BLaER1 treated with 17β-estradiol and CSF1 and Interleukin-3, amounts not matched to agents 10 nM and 100 nM (cell line): ENCODE data around the gene THOC7.
A peak's percentile ranks its signal among the peaks of the same experiment; 100 is the strongest.

Experiments used
- H3K27ac ChIP-seq, 11 experiments: shearing (Covaris generic); formaldehyde crosslinking; 2 replicates each; pipeline ENCODE4 v1.8.1; 2022
- H3K27me3 ChIP-seq, 11 experiments: shearing (Covaris generic); formaldehyde crosslinking; 2 replicates each; pipeline ENCODE4 v1.8.1; 2022
- H3K36me3 ChIP-seq, 11 experiments: shearing (Covaris generic); formaldehyde crosslinking; 2 replicates each; pipeline ENCODE4 v1.8.1; 2022
- H3K4me1 ChIP-seq, 10 experiments: shearing (Covaris generic); formaldehyde crosslinking; 2 replicates each; pipeline ENCODE4 v1.8.1; 2022
- H3K4me2 ChIP-seq, 11 experiments: shearing (Covaris generic); formaldehyde crosslinking; 2 replicates each; pipeline ENCODE4 v1.8.1; 2022
- H3K4me3 ChIP-seq, 10 experiments: shearing (Covaris generic); formaldehyde crosslinking; 2 replicates each; pipeline ENCODE4 v1.8.1; 2022
- H3K9ac ChIP-seq, 11 experiments: shearing (Covaris generic); formaldehyde crosslinking; 2 replicates each; pipeline ENCODE4 v1.8.1; 2022
- H3K9me3 ChIP-seq, 11 experiments: shearing (Covaris generic); formaldehyde crosslinking; replicated peaks in 1 of 11; 2 replicates each; pipeline ENCODE4 v1.8.1; 2022
- H4K20me1 ChIP-seq, 11 experiments: shearing (Covaris generic); formaldehyde crosslinking; 2 replicates each; pipeline ENCODE4 v1.8.1; 2022
- Cebpa-rat ChIP-seq, 11 experiments: shearing (Covaris generic); IDR thresholded peaks; 2 replicates each; pipeline ENCODE4 v1.8.1; 2022

Gene THOC7

GRCh38 chr3:63874769-63875168, 11.2 kb upstream of the THOC7 start:
- peaks cover 73 to 100% (median 94%) of the 10 kb centered on the region in 11 experiments for H4K20me1 ChIP-seq

GRCh38 chr3:63872135-63872924, 8.7 kb upstream of the THOC7 start:
- H3K4me3 ChIP-seq, result no peak overlapping the region
- H3K27ac ChIP-seq, result no peak overlapping the region
- TF ChIP-seq Cebpa-rat (IDR thresholded peaks at IDR 0.05), result no peak
- peaks cover 9 to 31% (median 16%) of the 10 kb centered on the region in 10 experiments; a peak in 18 of 20 replicates for H3K4me1 ChIP-seq
- H3K9ac ChIP-seq, result no peak overlapping the region
- peaks cover 9 to 40% (median 24%) of the 10 kb centered on the region in 11 experiments; a peak in 20 of 22 replicates for H3K36me3 ChIP-seq
- no peak overlapping the region for H3K4me2 ChIP-seq
- no peaks in the 10 kb centered on the region for H3K9me3 ChIP-seq
- H3K27me3 ChIP-seq, result no peaks in the 10 kb centered on the region
- H4K20me1 ChIP-seq, result peaks cover 59 to 100% (median 89%) of the 10 kb centered on the region in 11 experiments

More at GRCh38 chr3:63874769-63875168, 11.2 kb upstream of the THOC7 start:
- peaks cover 9 to 30% (median 18%) of the 10 kb centered on the region in 10 experiments; a peak in 18 of 20 replicates for H3K4me1 ChIP-seq
- no peak for TF ChIP-seq Cebpa-rat (IDR thresholded peaks at IDR 0.05)
- H3K27ac ChIP-seq, result peak overlapping the region in 2 of 11 experiments; percentile 14 to 23; a peak in 1 of 22 replicates
- H3K27me3 ChIP-seq, result no peaks in the 10 kb centered on the region
- H3K9me3 ChIP-seq, result no peaks in the 10 kb centered on the region
- H3K36me3 ChIP-seq, result peaks cover 7 to 37% (median 21%) of the 10 kb centered on the region in 11 experiments; a peak in 16 of 22 replicates
- H3K9ac ChIP-seq, result no peak overlapping the region
- no peak overlapping the region for H3K4me3 ChIP-seq
- H3K4me2 ChIP-seq, result peak overlapping the region in 6 of 11 experiments; percentile 27 to 48 (median 28); a peak in 9 of 22 replicates

GRCh38 chr3:63870615-63871005, 7.0 kb upstream of the THOC7 start:
- H3K9me3 ChIP-seq, result no peaks in the 10 kb centered on the region
- no peak for TF ChIP-seq Cebpa-rat (IDR thresholded peaks at IDR 0.05)
- H3K4me3 ChIP-seq, result no peak overlapping the region
- peaks cover 50 to 94% (median 74%) of the 10 kb centered on the region in 11 experiments; a peak in 21 of 22 replicates for H4K20me1 ChIP-seq
- no peak overlapping the region for H3K27ac ChIP-seq
- H3K4me2 ChIP-seq, result peak overlapping the region in 1 of 11 experiments; percentile 26; a peak in 4 of 22 replicates
- no peak overlapping the region; a peak in 1 of 22 replicates for H3K9ac ChIP-seq
- no peaks in the 10 kb centered on the region for H3K27me3 ChIP-seq
- H3K36me3 ChIP-seq, result peaks cover 16 to 53% (median 34%) of the 10 kb centered on the region in 11 experiments; a peak in 21 of 22 replicates
- peaks cover 9 to 44% (median 19%) of the 10 kb centered on the region in 10 experiments; a peak in 18 of 20 replicates for H3K4me1 ChIP-seq

GRCh38 chr3:63869940-63870614, 6.5 kb upstream of the THOC7 start:
- Histone ChIP-seq H3K4me3 (no peak overlapping the region), H3K9me3 (no peaks in the 10 kb centered on the region), H3K4me1 (peaks cover 13 to 50% (median 24%) of the 10 kb centered on the region in 10 experiments), H3K36me3 (peaks cover 16 to 53% (median 34%) of the 10 kb centered on the region in 11 experiments; a peak in 21 of 22 replicates), H3K4me2 (peak overlapping the region in 3 of 11 experiments; percentile 5 to 26 (median 9); a peak in 1 of 22 replicates), H4K20me1 (peaks cover 45 to 88% (median 69%) of the 10 kb centered on the region in 11 experiments; a peak in 21 of 22 replicates), H3K9ac (no peak overlapping the region), H3K27ac (no peak overlapping the region), H3K27me3 (no peaks in the 10 kb centered on the region)
- no peak for TF ChIP-seq Cebpa-rat (IDR thresholded peaks at IDR 0.05)

GRCh38 chr3:63867225-63867624, 3.6 kb upstream of the THOC7 start:
- no peak for TF ChIP-seq Cebpa-rat (IDR thresholded peaks at IDR 0.05)
- peaks cover 19 to 64% (median 41%) of the 10 kb centered on the region in 11 experiments; a peak in 18 of 22 replicates for H4K20me1 ChIP-seq
- H3K9me3 ChIP-seq, result no peaks in the 10 kb centered on the region
- 0 out of 22 replicates have a peak overlapping the region, but pooled peaks of 1 of the 11 experiments have one; percentile 7 for H3K4me2 ChIP-seq
- no peak overlapping the region for H3K27ac ChIP-seq
- H3K4me1 ChIP-seq, result peaks cover 19 to 43% (median 27%) of the 10 kb centered on the region in 10 experiments
- peaks cover 10 to 38% (median 22%) of the 10 kb centered on the region in 11 experiments; a peak in 20 of 22 replicates for H3K36me3 ChIP-seq
- H3K9ac ChIP-seq, result no peak overlapping the region
- no peaks in the 10 kb centered on the region for H3K27me3 ChIP-seq
- H3K4me3 ChIP-seq, result no peak overlapping the region

GRCh38 chr3:63864965-63865327, 1.3 kb upstream of the THOC7 start:
- no peaks in the 10 kb centered on the region for H3K27me3 ChIP-seq
- H3K9me3 ChIP-seq, result no peaks in the 10 kb centered on the region
- peak overlapping the region; percentile 76 to 94 (median 83) for H3K4me2 ChIP-seq
- H3K4me1 ChIP-seq, result peaks cover 27 to 49% (median 30%) of the 10 kb centered on the region in 10 experiments
- peaks cover 10 to 38% (median 22%) of the 10 kb centered on the region in 11 experiments; a peak in 20 of 22 replicates for H3K36me3 ChIP-seq
- TF ChIP-seq Cebpa-rat (IDR thresholded peaks at IDR 0.05), result no peak
- peak overlapping the region; percentile 96 to 100 (median 99) for H3K27ac ChIP-seq
- peak overlapping the region; percentile 97 to 100 (median 99) for H3K9ac ChIP-seq
- peak overlapping the region; percentile 81 to 95 (median 90) for H3K4me3 ChIP-seq
- H4K20me1 ChIP-seq, result peaks cover 5 to 66% (median 33%) of the 10 kb centered on the region in 11 experiments; a peak in 16 of 22 replicates

GRCh38 chr3:63864008-63864964, 681 bp upstream of the THOC7 start:
- Histone ChIP-seq H3K4me1 (peaks cover 27 to 46% (median 30%) of the 10 kb centered on the region in 10 experiments), H3K9me3 (no peaks in the 10 kb centered on the region), H3K4me3 (peak overlapping the region; percentile 81 to 95 (median 90)), H3K9ac (peak overlapping the region; percentile 97 to 100 (median 99)), H3K4me2 (peak overlapping the region; percentile 76 to 94 (median 83)), H3K27ac (peak overlapping the region; percentile 96 to 100 (median 99)), H3K36me3 (peaks cover 4 to 34% (median 19%) of the 10 kb centered on the region in 11 experiments; a peak in 20 of 22 replicates), H4K20me1 (peaks cover 3 to 66% (median 33%) of the 10 kb centered on the region in 11 experiments; a peak in 17 of 22 replicates), H3K27me3 (no peaks in the 10 kb centered on the region)
- TF ChIP-seq Cebpa-rat (IDR thresholded peaks at IDR 0.05), result no peak

- no peaks in the 10 kb centered on the region for H3K27me3 ChIP-seq
Measured at GRCh38 chr3:63862804-63863149, 828 bp downstream of the THOC7 start.

More at GRCh38 chr3:63862804-63863149, 828 bp downstream of the THOC7 start:
- no peaks in the 10 kb centered on the region for H3K9me3 ChIP-seq
- H3K4me2 ChIP-seq, result peak overlapping the region; percentile 76 to 98 (median 93)
- TF ChIP-seq Cebpa-rat (IDR thresholded peaks at IDR 0.05), result no peak
- H3K4me1 ChIP-seq, result peaks cover 27 to 56% (median 30%) of the 10 kb centered on the region in 10 experiments
- peak overlapping the region; percentile 97 to 100 (median 99) for H3K9ac ChIP-seq
- H4K20me1 ChIP-seq, result peaks cover 13 to 66% (median 37%) of the 10 kb centered on the region in 11 experiments; a peak in 18 of 22 replicates
- peak overlapping the region; percentile 81 to 95 (median 90) for H3K4me3 ChIP-seq
- H3K27ac ChIP-seq, result peak overlapping the region; percentile 96 to 100 (median 99)
- H3K36me3 ChIP-seq, result peaks cover 4 to 25% (median 18%) of the 10 kb centered on the region in 11 experiments; a peak in 21 of 22 replicates
